A673 (cell line): ENCODE results near the gene GTF2F1.

ENCODE experiments used
- CTCF ChIP-seq: fragments of 300-800, 200-600 bp; sonication (generic); conservative IDR thresholded peaks from 2 replicates; pipeline ENCODE4 v1.5.1; 2017; ENCODE audit warnings: low read depth, mild to moderate bottlenecking, antibody characterized with exemption, low read length, moderate library complexity, mixed read lengths
- EZH2 ChIP-seq: fragments of 200-600 bp; sonication (generic); IDR thresholded peaks from 2 replicates; pipeline ENCODE4 v1.6.1; 2017; ENCODE audit warnings: borderline replicate concordance, low read depth, mild to moderate bottlenecking, mixed read lengths, antibody characterized with exemption, low read length; ENCODE audit not compliant: poor library complexity, severe bottlenecking

- TF ChIP-seq CTCF (no peak), EZH2 (no peak)
Measured at GRCh38 chr19:6424195-6424938, 31.4 kb upstream of the GTF2F1 start, which contains the start of gene KHSRP.
